ENCODE data around the gene CCT8. TPM values are rescaled to one million over a fixed set of nuclear protein-coding genes. Genes with fewer than 3 reads are reported as not detected.
A peak's percentile ranks its signal among the peaks of the same experiment; 100 is the strongest.
"Not testable (repeated sequence)": the region's sequence is repeated elsewhere in the genome, so short reads cannot be mapped to it uniquely, and the experiment has no call there.

Gene CCT8
- total RNA-seq, 5 donors from 2014 or later (not counting 1 experiment from before 2014, with no cell fraction given), result 103 to 131 (median 115) TPM

GRCh38 chr21:29078869-29079767, 5.7 kb upstream of the CCT8 start:
- H3K9me3 ChIP-seq, result no peaks in the 10 kb centered on the region
- no peak overlapping the region for H3K4me3 ChIP-seq (ENCODE audit: control insufficient read depth in 1 of 2, extremely low read depth in 1 of 2, low read length in 1 of 2)
- DNase-seq (peak in 19 of 35 experiments; percentile 9 to 63 (median 22)), ATAC-seq (replicated peaks in 1 of 4) (peak; percentile 16 to 41 (median 34))
- H3K27me3 ChIP-seq (replicated peaks in 1 of 2; ENCODE audit: control insufficient read depth in 2 of 2, extremely low read depth in 1 of 2, insufficient read depth in 2 of 2, low read length in 1 of 2), result no peaks in the 10 kb centered on the region
- POLR2A ChIA-PET, result interaction anchor here (0.6 to 1.5 kb wide), 4 partner anchors 54 to 220 kb away, joined by 3 to 6 read pairs (median 3); partner anchors contain the start of genes BACH1 (in 1 of the 2) and USP16 (in 1 of the 2)
- peak overlapping the region; percentile 71 for H3K27ac ChIP-seq (ENCODE audit: low read length)
- Mint-ChIP-seq H3K9me3 (no peaks in the 10 kb centered on the region), H3K36me3 (no peaks in the 10 kb centered on the region), H3K4me1 (peaks cover 39 to 72% (median 67%) of the 10 kb centered on the region in 3 donors), H3K27ac (peak overlapping the region; percentile 89), H3K4me3 (peak overlapping the region; percentile 31 to 83 (median 45)), H3K27me3 (no peaks in the 10 kb centered on the region)
- CTCF ChIA-PET, result interaction anchor here in 1 of 2 donors (0.6 to 0.9 kb wide), 2 partner anchors 290 to 373 kb away, joined by 3 to 4 read pairs; no protein-coding TSS in a partner anchor
- peaks cover 26 to 55% of the 10 kb centered on the region in 2 experiments for H3K4me1 ChIP-seq (ENCODE audit: control insufficient read depth in 1 of 2, extremely low read depth in 1 of 2, insufficient read depth in 2 of 2, low read length in 2 of 2)
- no peaks in the 10 kb centered on the region for H3K36me3 ChIP-seq (ENCODE audit: control insufficient read depth in 2 of 2, extremely low read depth in 1 of 2, insufficient read depth in 1 of 2, low read length in 1 of 2)
- 13% methylated on average over 6 of the region's 8 CpGs for WGBS (ENCODE audit: insufficient coverage)

GRCh38 chr21:29077651-29078090, 4.2 kb upstream of the CCT8 start:
- H3K4me3 Mint-ChIP-seq, result peak overlapping the region; percentile 83 to 90 (median 83)
- Histone ChIP-seq H3K27me3 (replicated peaks in 1 of 2; ENCODE audit: control insufficient read depth in 2 of 2, extremely low read depth in 1 of 2, insufficient read depth in 2 of 2, low read length in 1 of 2) (no peaks in the 10 kb centered on the region), H3K4me1 (ENCODE audit: control insufficient read depth in 1 of 2, extremely low read depth in 1 of 2, insufficient read depth in 2 of 2, low read length in 2 of 2) (peaks cover 34 to 55% of the 10 kb centered on the region in 2 experiments), H3K27ac (ENCODE audit: low read length) (peak overlapping the region; percentile 71), H3K36me3 (ENCODE audit: control insufficient read depth in 2 of 2, extremely low read depth in 1 of 2, insufficient read depth in 1 of 2, low read length in 1 of 2) (no peaks in the 10 kb centered on the region), H3K9me3 (no peaks in the 10 kb centered on the region), H3K4me3 (ENCODE audit: control insufficient read depth in 1 of 2, extremely low read depth in 1 of 2, low read length in 1 of 2) (peak overlapping the region; percentile 47 to 62)
- DNase-seq, result peak in 3 of 35 experiments; percentile 12 to 49 (median 24)
- no peaks in the 10 kb centered on the region for H3K9me3 Mint-ChIP-seq
- H3K27ac Mint-ChIP-seq, result peak overlapping the region; percentile 95 to 96
- POLR2A ChIA-PET, result no interaction called here
- CTCF ChIA-PET, result no interaction called here
- H3K27me3 Mint-ChIP-seq, result no peaks in the 10 kb centered on the region
- peaks cover 54 to 80% (median 72%) of the 10 kb centered on the region in 3 donors for H3K4me1 Mint-ChIP-seq
- H3K36me3 Mint-ChIP-seq, result no peaks in the 10 kb centered on the region
- whole genome bisulfite sequencing (ENCODE audit: insufficient coverage), result 28% methylated on average over 2 of the region's 6 CpGs
- ATAC-seq (replicated peaks in 1 of 4), result no peak

- Mint-ChIP-seq H3K4me1 (peaks cover 60 to 82% (median 75%) of the 10 kb centered on the region in 3 donors), H3K4me3 (peak overlapping the region; percentile 83 to 90 (median 83)), H3K27ac (peak overlapping the region; percentile 95 to 96)
- not testable (repeated sequence) for H3K27me3 ChIP-seq (replicated peaks in 1 of 2; ENCODE audit: control insufficient read depth in 2 of 2, extremely low read depth in 1 of 2, insufficient read depth in 2 of 2, low read length in 1 of 2); H3K9me3 ChIP-seq; H3K36me3 Mint-ChIP-seq; H3K36me3 ChIP-seq (ENCODE audit: control insufficient read depth in 2 of 2, extremely low read depth in 1 of 2, insufficient read depth in 1 of 2, low read length in 1 of 2); H3K27me3 Mint-ChIP-seq; H3K9me3 Mint-ChIP-seq
- peak overlapping the region; percentile 78 for H3K27ac ChIP-seq (ENCODE audit: low read length)
- 31% methylated on average over 30 of the region's 50 CpGs for WGBS (ENCODE audit: insufficient coverage)
- H3K4me1 ChIP-seq (ENCODE audit: control insufficient read depth in 1 of 2, extremely low read depth in 1 of 2, insufficient read depth in 2 of 2, low read length in 2 of 2), result peaks cover 41 to 52% of the 10 kb centered on the region in 2 experiments
- peak overlapping the region; percentile 47 to 62 for H3K4me3 ChIP-seq (ENCODE audit: control insufficient read depth in 1 of 2, extremely low read depth in 1 of 2, low read length in 1 of 2)
- ATAC-seq (replicated peaks in 1 of 4) (peak in 2 of 4 experiments; percentile 2 to 11), DNase-seq (peak; percentile 46 to 88 (median 75))
- ChIA-PET POLR2A (interaction anchor here (0.5 to 0.6 kb wide), 4 partner anchors 23 to 217 kb away, joined by 3 to 4 read pairs (median 3); no protein-coding TSS in a partner anchor), CTCF (interaction anchor here (0.5 to 1.5 kb wide), 4 partner anchors 11 to 357 kb away, joined by 3 to 4 read pairs (median 3); no protein-coding TSS in a partner anchor)
Measured at GRCh38 chr21:29076731-29077640, 3.5 kb upstream of the CCT8 start.

GRCh38 chr21:29075706-29076466, 2.4 kb upstream of the CCT8 start:
- Histone ChIP-seq H3K27me3 (replicated peaks in 1 of 2; ENCODE audit: control insufficient read depth in 2 of 2, extremely low read depth in 1 of 2, insufficient read depth in 2 of 2, low read length in 1 of 2) (no peaks in the 10 kb centered on the region), H3K36me3 (ENCODE audit: control insufficient read depth in 2 of 2, extremely low read depth in 1 of 2, insufficient read depth in 1 of 2, low read length in 1 of 2) (peaks cover 0 to 1% of the 10 kb centered on the region in 2 donors), H3K4me3 (ENCODE audit: control insufficient read depth in 1 of 2, extremely low read depth in 1 of 2, low read length in 1 of 2) (no peak overlapping the region), H3K9me3 (no peaks in the 10 kb centered on the region), H3K4me1 (ENCODE audit: control insufficient read depth in 1 of 2, extremely low read depth in 1 of 2, insufficient read depth in 2 of 2, low read length in 2 of 2) (peaks cover 48 to 56% of the 10 kb centered on the region in 2 experiments), H3K27ac (ENCODE audit: low read length) (peak overlapping the region; percentile 53)
- no peak for DNase-seq
- Mint-ChIP-seq H3K36me3 (peaks cover 3% of the 10 kb centered on the region), H3K9me3 (no peaks in the 10 kb centered on the region), H3K4me1 (peaks cover 66 to 82% (median 78%) of the 10 kb centered on the region in 3 donors), H3K4me3 (peak overlapping the region; percentile 10 to 83 (median 83)), H3K27me3 (no peaks in the 10 kb centered on the region), H3K27ac (peak overlapping the region; percentile 29 to 93)
- WGBS (ENCODE audit: insufficient coverage), result 94% methylated on average over 6 of the region's 9 CpGs
- no peak for ATAC-seq (replicated peaks in 1 of 4)
- CTCF ChIA-PET, result interaction anchor here in 1 of 2 donors (1.5 kb wide), 1 partner anchor 12 kb away, joined by 3 read pairs; no protein-coding TSS in a partner anchor
- POLR2A ChIA-PET, result interaction anchor here in 1 of 2 donors (0.6 kb wide), 1 partner anchor 220 kb away, joined by 4 read pairs; no protein-coding TSS in a partner anchor

GRCh38 chr21:29074783-29075182, 1.3 kb upstream of the CCT8 start:
- H3K9me3 Mint-ChIP-seq, result no peaks in the 10 kb centered on the region
- whole genome bisulfite sequencing (ENCODE audit: insufficient coverage), result no CpG with 5 or more reads among the region's 4 CpGs
- H3K4me3 ChIP-seq (ENCODE audit: control insufficient read depth in 1 of 2, extremely low read depth in 1 of 2, low read length in 1 of 2), result no peak overlapping the region
- no peak for ATAC-seq (replicated peaks in 1 of 4)
- H3K4me1 ChIP-seq (ENCODE audit: control insufficient read depth in 1 of 2, extremely low read depth in 1 of 2, insufficient read depth in 2 of 2, low read length in 2 of 2), result peaks cover 40 to 45% of the 10 kb centered on the region in 2 experiments
- H3K4me1 Mint-ChIP-seq, result peaks cover 59 to 78% (median 78%) of the 10 kb centered on the region in 3 donors
- ChIA-PET CTCF (no interaction called here), POLR2A (interaction anchor here (0.6 to 0.7 kb wide), 3 partner anchors 11 to 73 kb away, joined by 3 to 9 read pairs (median 5); no protein-coding TSS in a partner anchor)
- peak overlapping the region; percentile 66 to 71 for H3K27ac Mint-ChIP-seq
- H3K36me3 Mint-ChIP-seq, result peaks cover 3% of the 10 kb centered on the region
- H3K27me3 Mint-ChIP-seq, result no peaks in the 10 kb centered on the region
- H3K27ac ChIP-seq (ENCODE audit: low read length), result no peak overlapping the region
- DNase-seq, result no peak
- H3K27me3 ChIP-seq (replicated peaks in 1 of 2; ENCODE audit: control insufficient read depth in 2 of 2, extremely low read depth in 1 of 2, insufficient read depth in 2 of 2, low read length in 1 of 2), result no peaks in the 10 kb centered on the region
- H3K4me3 Mint-ChIP-seq, result peak overlapping the region in 2 of 3 donors; percentile 41 to 59
- H3K36me3 ChIP-seq (ENCODE audit: control insufficient read depth in 2 of 2, extremely low read depth in 1 of 2, insufficient read depth in 1 of 2, low read length in 1 of 2), result peaks cover 0 to 8% of the 10 kb centered on the region in 2 donors
- H3K9me3 ChIP-seq, result no peaks in the 10 kb centered on the region

Measured in T-cell (primary cell).